Activated naive CD4-positive, alpha-beta T cell treated with anti-CD3 and anti-CD28 coated beads, Interleukin-2, amount 10 ng/mL, durations not matched to agents 7 days and 5 days (primary cell): ENCODE results near the gene FAM120A.

ENCODE experiments used
- CTCF ChIA-PET: fragments of 350-600 bp; sonication (Branson Sonifier 250); formaldehyde crosslinking; loops from one replicate; lab custom pipeline; 2021; ENCODE audit warnings: antibody characterized with exemption; lab: Charles Lee
- DNase-seq: peaks from one replicate; pipeline ENCODE4 v3.0.0-alpha.2; 2020
- H3K27ac Mint-ChIP-seq: one replicate; pipeline ENCODE4 v1.8.0; 2021; ENCODE audit warnings: mild to moderate bottlenecking, moderate library complexity, mixed read lengths
- H3K27me3 Mint-ChIP-seq: one replicate; pipeline ENCODE4 v1.8.0; 2021; ENCODE audit warnings: mild to moderate bottlenecking, mixed read lengths
- H3K36me3 Mint-ChIP-seq: one replicate; pipeline ENCODE4 v1.8.0; 2021; ENCODE audit warnings: mixed read lengths
- H3K4me1 Mint-ChIP-seq: one replicate; pipeline ENCODE4 v1.8.0; 2021; ENCODE audit warnings: mixed read lengths
- H3K4me3 Mint-ChIP-seq: one replicate; pipeline ENCODE4 v1.8.0; 2021; ENCODE audit warnings: mild to moderate bottlenecking, moderate library complexity, mixed read lengths
- H3K9me3 Mint-ChIP-seq: one replicate; pipeline ENCODE4 v1.8.0; 2021; ENCODE audit warnings: mixed read lengths

Gene FAM120A

DNA sequence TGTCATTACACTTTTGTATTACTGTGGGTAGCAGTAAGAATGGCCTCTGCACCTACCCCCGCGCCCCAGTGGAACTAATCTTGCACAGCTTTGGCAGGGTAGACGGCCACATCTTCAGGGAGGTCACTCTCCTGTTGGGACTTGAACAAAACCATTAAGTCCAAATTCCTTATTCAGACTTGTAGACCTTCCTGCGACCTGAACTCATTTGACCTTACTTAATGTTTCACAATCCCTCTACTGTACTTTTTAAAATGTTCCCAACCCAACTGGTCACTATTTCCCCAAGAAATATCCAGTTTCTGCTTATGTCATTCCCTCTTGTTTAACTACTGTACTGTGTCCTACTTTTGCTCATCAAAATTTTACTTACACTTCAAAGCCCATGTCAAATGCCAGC, 7.2 kb downstream of the FAM120A start:
- CTCF ChIA-PET, result no interaction called here
- H3K4me3 Mint-ChIP-seq, result no peak overlapping the region
- H3K36me3 Mint-ChIP-seq, result peaks cover 53% of the 10 kb centered on the region
- H3K27me3 Mint-ChIP-seq, result no peaks in the 10 kb centered on the region
- H3K27ac Mint-ChIP-seq, result no peak overlapping the region
- DNase-seq, result no peak
- no peaks in the 10 kb centered on the region for H3K9me3 Mint-ChIP-seq
- H3K4me1 Mint-ChIP-seq, result peaks cover 86% of the 10 kb centered on the region

DNA sequence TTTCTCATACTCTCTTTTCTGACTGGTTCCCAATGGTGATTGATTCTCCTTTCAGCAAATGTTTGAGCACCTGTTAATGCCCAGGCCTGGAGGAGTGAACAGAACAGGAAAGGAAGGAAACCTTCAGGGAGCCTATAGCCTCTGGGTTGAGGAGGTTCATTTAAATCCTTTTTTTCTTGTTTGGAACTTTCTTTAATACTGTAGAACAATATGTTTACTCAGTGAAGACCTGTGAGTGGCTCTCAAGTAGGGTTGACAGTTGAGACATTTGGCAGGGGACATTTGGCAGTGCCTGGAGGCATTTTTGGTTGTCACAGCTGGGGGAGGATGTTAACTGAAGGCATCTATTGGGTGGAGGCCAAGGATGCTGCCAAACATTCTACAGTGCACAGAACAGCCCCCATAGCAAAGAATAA, 8.0 kb downstream of the FAM120A start:
- peaks cover 86% of the 10 kb centered on the region for H3K4me1 Mint-ChIP-seq
- peaks cover 53% of the 10 kb centered on the region for H3K36me3 Mint-ChIP-seq
- H3K27ac Mint-ChIP-seq, result no peak overlapping the region
- no peaks in the 10 kb centered on the region for H3K9me3 Mint-ChIP-seq
- H3K27me3 Mint-ChIP-seq, result no peaks in the 10 kb centered on the region
- DNase-seq, result no peak
- H3K4me3 Mint-ChIP-seq, result no peak overlapping the region
- CTCF ChIA-PET, result no interaction called here

DNA sequence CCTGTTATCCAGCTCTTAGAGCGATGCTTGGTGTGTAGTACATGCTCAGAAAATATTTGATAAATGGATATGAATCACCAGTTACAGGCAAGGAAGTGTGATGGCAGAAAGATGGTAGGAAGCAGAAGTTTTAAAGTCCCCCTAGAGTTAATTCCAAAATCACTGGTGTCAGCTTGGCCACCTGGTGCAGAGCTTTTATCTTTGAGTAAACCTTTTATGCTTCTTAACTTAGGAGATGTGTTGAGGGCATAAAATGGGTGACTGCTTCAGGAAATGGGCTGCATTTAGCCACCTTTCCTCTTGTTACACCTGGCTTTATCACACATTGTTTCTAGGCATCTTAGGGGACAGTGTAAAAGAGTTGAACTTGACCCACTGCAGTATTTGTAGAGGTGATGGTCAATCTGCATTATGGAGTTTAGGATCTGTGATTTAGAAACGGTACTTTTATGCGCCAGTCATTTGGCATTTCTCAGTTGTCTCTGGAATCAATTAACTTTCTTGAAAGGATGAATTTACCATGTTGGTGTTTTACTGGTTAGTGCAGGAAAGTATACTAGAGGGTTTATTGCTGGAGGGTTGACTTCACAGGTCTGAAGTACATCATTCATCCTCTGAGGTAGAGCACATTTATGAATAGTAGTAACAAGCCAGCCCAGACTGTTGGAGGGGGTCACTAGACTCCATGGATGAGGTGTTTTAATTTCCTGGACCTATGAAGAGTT, 9.4 kb downstream of the FAM120A start:
- DNase-seq, result no peak
- H3K36me3 Mint-ChIP-seq, result peaks cover 57% of the 10 kb centered on the region
- H3K9me3 Mint-ChIP-seq, result no peaks in the 10 kb centered on the region
- H3K27ac Mint-ChIP-seq, result peak overlapping the region; percentile 0
- CTCF ChIA-PET, result no interaction called here
- no peak overlapping the region for H3K4me3 Mint-ChIP-seq
- H3K4me1 Mint-ChIP-seq, result peaks cover 89% of the 10 kb centered on the region
- no peaks in the 10 kb centered on the region for H3K27me3 Mint-ChIP-seq

DNA sequence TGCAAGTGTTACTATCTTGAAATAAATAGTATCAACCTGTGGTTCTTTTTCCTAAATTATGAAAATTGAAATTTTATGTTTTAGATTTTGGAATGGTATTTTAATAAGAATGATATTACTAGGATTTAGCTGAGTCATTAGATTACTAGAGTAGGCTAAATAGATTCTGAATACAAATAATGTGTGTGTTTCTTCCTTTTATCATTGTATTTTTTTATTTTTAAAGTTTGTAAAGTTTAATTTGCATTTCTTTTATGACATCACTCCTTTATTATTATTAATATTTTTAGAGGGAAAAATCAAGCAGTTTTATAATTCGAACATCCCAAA, 9.9 kb downstream of the FAM120A start:
- H3K9me3 Mint-ChIP-seq, result no peaks in the 10 kb centered on the region
- peaks cover 55% of the 10 kb centered on the region for H3K36me3 Mint-ChIP-seq
- CTCF ChIA-PET, result no interaction called here
- no peak overlapping the region for H3K4me3 Mint-ChIP-seq
- peaks cover 89% of the 10 kb centered on the region for H3K4me1 Mint-ChIP-seq
- DNase-seq, result no peak
- no peak overlapping the region for H3K27ac Mint-ChIP-seq
- H3K27me3 Mint-ChIP-seq, result no peaks in the 10 kb centered on the region

DNA sequence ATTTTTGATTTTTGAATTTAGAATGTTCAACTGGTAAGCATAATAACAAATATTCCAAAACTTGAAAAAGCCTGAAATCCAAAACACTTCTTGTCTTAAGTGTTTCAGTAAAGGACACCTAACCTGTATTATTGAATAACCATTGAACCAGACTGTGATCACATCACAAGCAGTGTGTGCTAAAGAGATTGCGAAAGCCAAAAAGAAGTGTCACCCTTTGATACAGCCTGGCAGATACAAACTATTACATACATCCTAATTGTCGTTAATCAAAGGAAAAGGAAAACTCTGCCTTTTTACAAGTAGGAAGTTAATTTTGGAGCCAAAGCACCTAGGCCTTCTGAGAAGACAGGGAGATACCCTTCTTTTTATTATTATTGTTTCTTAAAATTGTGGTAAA, 10.3 kb downstream of the FAM120A start:
- Mint-ChIP-seq H3K27ac (no peak overlapping the region), H3K36me3 (peaks cover 54% of the 10 kb centered on the region), H3K4me3 (no peak overlapping the region), H3K4me1 (peaks cover 89% of the 10 kb centered on the region), H3K27me3 (no peaks in the 10 kb centered on the region), H3K9me3 (no peaks in the 10 kb centered on the region)
- no peak for DNase-seq
- CTCF ChIA-PET, result no interaction called here

DNA sequence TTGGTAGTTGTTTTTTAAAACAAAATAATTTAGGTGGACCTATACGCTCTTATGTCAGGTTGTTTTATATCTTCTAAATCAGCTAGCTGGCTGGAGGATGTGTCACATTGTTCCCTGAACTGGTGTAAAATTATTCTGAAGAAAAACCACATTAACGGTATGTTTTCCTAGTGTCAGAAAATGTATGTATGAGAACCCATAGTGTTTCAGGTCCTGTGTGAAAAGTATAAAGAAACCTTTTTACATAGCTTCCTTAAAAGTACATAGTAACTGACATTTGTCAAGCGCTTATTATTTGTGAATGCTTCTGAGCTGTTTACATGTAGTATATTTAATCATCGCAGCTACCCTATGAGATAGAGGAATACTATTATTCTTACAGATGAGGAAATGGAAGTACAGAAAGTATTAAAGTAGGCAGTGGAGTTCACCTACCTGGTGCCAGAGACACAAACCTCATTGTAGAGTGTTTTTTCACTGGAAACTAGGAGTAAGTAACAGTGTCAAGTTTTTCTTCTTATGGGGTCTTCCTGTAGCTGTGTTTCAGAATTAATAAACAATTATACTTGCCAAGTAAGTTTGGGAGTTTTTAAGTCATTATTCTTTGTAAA, 12.3 kb downstream of the FAM120A start:
- H3K9me3 Mint-ChIP-seq, result no peaks in the 10 kb centered on the region
- H3K4me3 Mint-ChIP-seq, result peak overlapping the region; percentile 36
- no peaks in the 10 kb centered on the region for H3K27me3 Mint-ChIP-seq
- H3K4me1 Mint-ChIP-seq, result peaks cover 89% of the 10 kb centered on the region
- DNase-seq, result no peak
- peak overlapping the region; percentile 93 for H3K27ac Mint-ChIP-seq
- CTCF ChIA-PET, result interaction anchor here (2.2 to 3.7 kb wide), 2 partner anchors 10 to 103 kb away, joined by 9 to 18 read pairs; partner anchors contain the start of gene FAM120AOS
- peaks cover 48% of the 10 kb centered on the region for H3K36me3 Mint-ChIP-seq

DNA sequence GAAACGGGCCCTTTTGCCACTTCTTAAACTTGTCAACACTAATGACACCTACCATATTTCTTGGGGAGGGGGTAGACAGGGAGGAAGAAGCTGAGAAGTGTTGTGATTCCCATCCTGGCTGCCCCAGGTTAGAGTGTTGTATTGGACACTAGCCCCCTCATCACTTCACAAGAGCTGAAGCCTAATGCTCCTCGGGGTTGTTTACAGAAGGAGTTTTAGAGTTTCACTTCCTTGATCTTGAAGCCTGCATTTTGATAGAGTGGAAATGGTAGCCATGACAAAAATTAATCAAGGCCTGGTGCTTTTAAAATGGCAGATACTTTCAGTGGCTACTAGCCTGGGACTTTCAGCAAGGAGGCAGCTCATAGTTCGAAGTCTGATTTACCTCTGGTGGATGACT, 12.9 kb downstream of the FAM120A start:
- Mint-ChIP-seq H3K27me3 (no peaks in the 10 kb centered on the region), H3K36me3 (peaks cover 43% of the 10 kb centered on the region), H3K27ac (peak overlapping the region; percentile 93), H3K4me3 (peak overlapping the region; percentile 36), H3K9me3 (no peaks in the 10 kb centered on the region), H3K4me1 (peaks cover 89% of the 10 kb centered on the region)
- DNase-seq, result no peak
- CTCF ChIA-PET, result interaction anchor here (1.0 to 3.7 kb wide), 4 partner anchors 11 to 102 kb away, joined by 3 to 18 read pairs (median 6); partner anchors contain the start of gene FAM120AOS

DNA sequence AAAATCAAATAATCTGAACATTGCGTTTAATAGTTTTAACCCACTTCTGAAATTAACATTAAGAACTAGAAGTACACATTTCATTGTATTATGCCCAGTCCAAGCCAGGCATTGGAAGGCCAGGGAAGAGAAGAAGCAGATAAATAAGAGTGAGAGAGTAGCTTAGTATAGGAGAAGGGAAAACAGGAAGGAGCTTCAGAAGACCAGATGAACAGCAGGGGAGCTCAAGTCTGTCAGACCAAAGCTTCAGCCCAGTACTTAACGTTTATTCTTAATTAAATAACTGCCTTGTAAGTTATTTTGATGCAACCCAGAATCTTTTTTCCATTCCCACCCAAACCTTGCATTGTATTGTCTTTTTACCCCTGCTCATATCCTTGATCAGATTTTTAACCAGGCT, 13.4 kb downstream of the FAM120A start:
- peak overlapping the region; percentile 36 for H3K4me3 Mint-ChIP-seq
- no peaks in the 10 kb centered on the region for H3K27me3 Mint-ChIP-seq
- no peak for DNase-seq
- peaks cover 38% of the 10 kb centered on the region for H3K36me3 Mint-ChIP-seq
- peaks cover 84% of the 10 kb centered on the region for H3K4me1 Mint-ChIP-seq
- CTCF ChIA-PET, result interaction anchor here (1.0 to 3.7 kb wide), 4 partner anchors 11 to 101 kb away, joined by 3 to 18 read pairs (median 6); partner anchors contain the start of gene FAM120AOS
- no peaks in the 10 kb centered on the region for H3K9me3 Mint-ChIP-seq
- peak overlapping the region; percentile 93 for H3K27ac Mint-ChIP-seq

DNA sequence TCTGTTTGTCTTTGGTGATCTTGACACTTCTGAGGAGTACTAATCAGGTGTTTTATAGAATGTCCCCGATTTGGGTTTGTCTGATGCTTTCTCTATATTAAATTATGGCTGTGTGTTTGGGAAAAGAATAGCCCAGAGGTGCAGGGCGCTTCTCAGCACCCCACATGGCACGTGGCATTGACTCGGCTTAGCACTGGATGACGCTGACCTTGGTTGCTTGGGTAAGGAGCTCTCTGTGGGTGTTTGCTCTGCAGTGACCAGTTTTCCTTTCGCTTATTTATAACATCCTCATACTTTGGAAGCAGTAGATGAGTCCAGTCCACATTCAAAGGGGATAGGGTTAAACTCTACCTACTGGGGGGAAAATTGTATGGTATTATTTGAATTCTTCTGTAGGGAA, 14.4 kb downstream of the FAM120A start:
- no peaks in the 10 kb centered on the region for H3K27me3 Mint-ChIP-seq
- no peak overlapping the region for H3K4me3 Mint-ChIP-seq
- no peaks in the 10 kb centered on the region for H3K9me3 Mint-ChIP-seq
- H3K27ac Mint-ChIP-seq, result peak overlapping the region; percentile 42
- peaks cover 38% of the 10 kb centered on the region for H3K36me3 Mint-ChIP-seq
- CTCF ChIA-PET, result interaction anchor here (3.7 kb wide), 1 partner anchor 12 kb away, joined by 18 read pairs; the partner anchor contains the start of gene FAM120AOS
- DNase-seq, result no peak
- H3K4me1 Mint-ChIP-seq, result peaks cover 82% of the 10 kb centered on the region

DNA sequence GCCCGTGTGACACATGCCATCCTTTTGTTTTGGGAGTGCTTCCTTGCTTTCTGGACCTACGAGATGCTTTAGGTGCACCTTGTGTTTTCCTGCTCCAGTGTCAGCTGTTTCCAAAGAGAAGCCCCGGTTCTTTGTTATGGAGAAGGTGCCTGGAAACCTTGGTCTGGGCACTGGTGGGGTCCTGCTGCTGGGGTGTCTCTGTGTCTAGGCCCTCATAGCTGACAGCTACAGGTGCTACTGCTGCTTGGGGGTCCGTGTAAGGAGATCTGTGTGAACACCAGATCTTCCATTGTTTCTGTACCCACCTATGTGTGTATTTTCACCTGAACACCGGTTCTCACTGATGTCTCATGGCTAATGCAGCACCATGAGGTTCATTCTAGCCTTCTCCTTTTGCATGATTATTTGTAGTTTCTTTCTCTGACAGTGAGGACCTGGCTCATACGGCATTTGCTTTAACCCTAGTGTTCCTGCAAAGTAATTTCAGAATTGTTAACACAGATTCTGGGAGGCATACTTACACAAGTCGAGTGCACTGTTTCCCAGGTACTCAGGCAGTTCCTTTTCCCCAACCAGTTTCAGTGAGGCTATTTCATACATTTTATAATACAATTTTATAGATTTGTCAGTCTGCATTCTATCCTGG, 15.1 kb downstream of the FAM120A start:
- peaks cover 85% of the 10 kb centered on the region for H3K4me1 Mint-ChIP-seq
- no peak for DNase-seq
- H3K27ac Mint-ChIP-seq, result peak overlapping the region; percentile 65
- peaks cover 37% of the 10 kb centered on the region for H3K36me3 Mint-ChIP-seq
- H3K4me3 Mint-ChIP-seq, result no peak overlapping the region
- CTCF ChIA-PET, result interaction anchor here (3.7 kb wide), 1 partner anchor 13 kb away, joined by 18 read pairs; the partner anchor contains the start of gene FAM120AOS
- no peaks in the 10 kb centered on the region for H3K27me3 Mint-ChIP-seq
- no peaks in the 10 kb centered on the region for H3K9me3 Mint-ChIP-seq

DNA sequence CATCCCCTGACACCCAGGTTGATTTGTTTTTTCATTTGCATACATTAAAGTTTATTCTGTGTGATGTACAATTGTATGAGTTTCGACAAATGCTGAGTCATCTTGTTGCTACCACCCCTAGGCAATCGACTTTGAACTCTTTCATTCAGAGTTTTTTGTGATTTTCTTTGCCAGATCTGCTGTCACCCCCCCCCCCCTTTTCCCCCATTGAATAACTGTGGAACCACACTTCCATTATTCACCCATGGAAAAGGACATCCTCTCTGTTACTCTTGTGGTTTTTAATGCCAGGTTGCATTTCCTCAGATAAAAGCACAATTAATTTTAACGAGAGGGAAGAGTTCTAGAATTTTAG, 15.6 kb downstream of the FAM120A start:
- peaks cover 37% of the 10 kb centered on the region for H3K36me3 Mint-ChIP-seq
- CTCF ChIA-PET, result no interaction called here
- peak overlapping the region; percentile 65 for H3K27ac Mint-ChIP-seq
- no peaks in the 10 kb centered on the region for H3K27me3 Mint-ChIP-seq
- DNase-seq, result no peak
- peaks cover 81% of the 10 kb centered on the region for H3K4me1 Mint-ChIP-seq
- H3K4me3 Mint-ChIP-seq, result peak overlapping the region; percentile 26
- H3K9me3 Mint-ChIP-seq, result no peaks in the 10 kb centered on the region

DNA sequence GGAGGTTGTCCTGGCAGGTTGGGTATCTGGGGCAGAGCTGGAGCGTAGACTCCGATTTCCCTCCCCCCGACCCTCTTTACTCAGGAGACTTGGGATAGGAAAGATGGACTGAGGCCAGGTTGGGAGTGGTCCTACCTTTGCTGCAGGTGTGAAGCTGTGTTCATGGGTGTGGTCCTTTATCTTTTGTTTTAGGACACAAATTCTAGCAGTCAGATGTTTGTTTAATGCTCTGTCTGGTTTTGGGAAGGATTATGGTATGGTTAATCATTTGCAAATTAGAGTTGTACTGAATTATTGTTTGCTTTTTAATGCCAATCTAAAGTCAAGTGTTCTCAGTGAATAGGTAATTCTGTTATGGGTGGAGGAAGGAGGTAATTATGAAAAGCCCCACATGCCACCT, 16.0 kb downstream of the FAM120A start:
- no peak for DNase-seq
- Mint-ChIP-seq H3K36me3 (peaks cover 41% of the 10 kb centered on the region), H3K9me3 (no peaks in the 10 kb centered on the region), H3K27me3 (no peaks in the 10 kb centered on the region), H3K4me3 (peak overlapping the region; percentile 26), H3K27ac (peak overlapping the region; percentile 65), H3K4me1 (peaks cover 80% of the 10 kb centered on the region)
- CTCF ChIA-PET, result no interaction called here

DNA sequence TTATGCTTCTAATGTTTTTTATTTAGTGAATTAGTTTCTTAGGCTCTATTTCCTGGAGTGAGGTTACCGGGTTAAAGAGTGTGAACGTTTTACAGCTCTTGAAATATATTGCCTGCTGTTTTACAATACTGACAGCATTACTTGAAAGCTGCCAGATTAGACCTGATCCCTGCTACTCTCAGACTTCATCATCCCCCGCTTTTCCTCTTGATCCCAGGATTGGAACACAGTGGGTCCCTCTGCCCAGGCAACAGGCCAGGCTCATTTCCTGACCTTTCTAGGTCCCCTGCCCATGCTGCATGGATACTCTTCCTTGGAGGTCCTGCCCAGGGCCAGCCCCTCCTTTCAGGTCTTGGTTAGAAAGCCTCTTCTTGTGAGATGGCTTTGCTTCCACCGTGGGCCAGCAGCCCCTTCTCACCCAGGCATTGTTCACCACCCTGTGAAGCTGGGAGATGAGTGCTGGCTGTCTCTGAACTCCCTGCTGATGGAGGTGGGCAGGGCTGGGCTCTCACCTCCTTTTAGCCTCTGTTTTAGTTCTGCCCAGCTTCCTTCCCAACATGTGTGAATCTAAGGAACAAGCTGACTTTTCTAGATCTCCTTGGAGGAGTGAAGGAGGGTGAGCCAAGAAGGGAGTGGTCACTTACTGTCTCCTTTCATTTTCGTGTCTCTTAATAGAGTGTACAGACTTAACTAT, 17.4 kb downstream of the FAM120A start:
- Mint-ChIP-seq H3K36me3 (peaks cover 33% of the 10 kb centered on the region), H3K4me3 (no peak overlapping the region), H3K27me3 (no peaks in the 10 kb centered on the region), H3K9me3 (no peaks in the 10 kb centered on the region), H3K4me1 (peaks cover 65% of the 10 kb centered on the region), H3K27ac (no peak overlapping the region)
- CTCF ChIA-PET, result interaction anchor here (1.1 kb wide), 1 partner anchor 9 kb away, joined by 3 read pairs; no protein-coding TSS in a partner anchor
- DNase-seq, result no peak

DNA sequence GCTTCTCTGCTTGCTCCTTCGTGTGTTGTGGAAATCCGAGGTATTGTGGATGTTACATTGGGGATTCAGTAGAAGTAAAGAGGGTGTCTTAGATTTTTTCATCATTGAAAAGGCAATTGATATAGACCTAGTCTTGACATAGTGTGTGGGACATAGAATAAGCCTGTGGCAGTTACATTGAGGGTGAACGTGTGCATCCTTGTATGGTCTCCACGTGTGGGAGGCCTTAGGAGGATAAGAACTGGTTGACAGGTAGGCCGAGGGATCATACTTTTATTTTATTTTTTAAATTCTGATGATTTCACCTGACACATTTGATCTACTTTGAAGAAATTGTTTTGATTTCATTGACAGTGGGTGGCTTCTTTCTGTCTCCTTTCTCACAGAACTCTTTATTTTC, 18.9 kb downstream of the FAM120A start:
- H3K4me1 Mint-ChIP-seq, result peaks cover 55% of the 10 kb centered on the region
- no peak overlapping the region for H3K4me3 Mint-ChIP-seq
- no peaks in the 10 kb centered on the region for H3K9me3 Mint-ChIP-seq
- CTCF ChIA-PET, result interaction anchor here (1.5 kb wide), 1 partner anchor 96 kb away, joined by 6 read pairs; no protein-coding TSS in a partner anchor
- H3K27ac Mint-ChIP-seq, result no peak overlapping the region
- peaks cover 34% of the 10 kb centered on the region for H3K36me3 Mint-ChIP-seq
- no peaks in the 10 kb centered on the region for H3K27me3 Mint-ChIP-seq
- DNase-seq, result no peak
